ENCODE data around the gene CALD1. TPM values are rescaled to one million over a fixed set of nuclear protein-coding genes. Genes with fewer than 3 reads are reported as not detected.

CALD1 gene
- total and polyA plus RNA-seq, 9 donors: 79.3 to 209 (median 128) TPM

DNA sequence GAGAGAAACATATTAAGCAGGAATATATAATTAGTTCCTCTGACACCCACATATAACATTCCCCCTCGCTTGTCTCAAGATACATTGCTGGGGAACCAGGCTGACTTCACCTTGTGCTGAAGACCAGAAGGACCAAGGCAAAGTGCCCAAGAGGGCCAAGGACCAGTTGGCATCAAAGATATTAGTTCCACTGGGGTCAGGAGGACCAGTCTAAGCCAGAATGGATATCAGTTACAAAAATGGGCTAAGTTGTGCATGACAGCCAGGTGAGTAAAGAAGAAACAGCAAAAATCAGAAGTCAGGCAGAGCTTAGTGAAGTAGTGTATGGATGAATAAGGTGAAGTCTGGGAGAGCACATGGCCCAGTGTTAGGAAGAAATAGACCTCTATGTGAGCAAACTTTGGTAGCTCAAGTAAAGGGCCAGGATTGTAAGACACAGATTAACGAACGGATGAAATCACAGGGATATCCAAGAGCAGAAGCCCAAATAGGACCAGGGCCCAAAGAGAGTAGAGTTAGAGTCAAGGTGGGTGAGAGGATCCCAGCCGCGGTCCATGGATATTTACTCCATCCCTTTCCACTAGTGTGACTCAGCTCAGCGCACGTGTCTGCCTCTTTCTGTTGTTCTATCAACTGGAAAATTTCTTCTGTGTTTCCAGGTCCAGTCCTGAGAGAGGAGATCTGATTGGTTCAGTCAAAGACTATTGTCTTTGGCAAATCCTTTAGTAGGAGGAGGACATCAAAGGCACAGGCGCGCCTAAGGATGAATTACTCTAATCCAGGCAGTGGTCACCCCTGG, 5.0 kb downstream of the CALD1 start:
- peaks cover 2% of the 10 kb centered on the region for H3K4me1 ChIP-seq (ENCODE audit: control insufficient read depth, insufficient read depth, low read length)
- DNase-seq: no peak
- WGBS (ENCODE audit: insufficient coverage): 100% methylated on average over 2 of the region's 9 CpGs
- H3K4me3 ChIP-seq (ENCODE audit: low read length): no peak overlapping the region
- H3K36me3 ChIP-seq (ENCODE audit: control insufficient read depth, insufficient read depth, low read length): peaks cover 2% of the 10 kb centered on the region
- H3K9me3 ChIP-seq (replicated peaks; ENCODE audit: control insufficient read depth, low read depth, low read length): no peaks in the 10 kb centered on the region
- no peaks in the 10 kb centered on the region for H3K27me3 ChIP-seq (ENCODE audit: control insufficient read depth, insufficient read depth, low read length)
- H3K27ac ChIP-seq (ENCODE audit: low read length): no peak overlapping the region

GRCh38 chr7:134785842-134786241, 6.4 kb downstream of the CALD1 start:
- peaks cover 5% of the 10 kb centered on the region for H3K4me1 ChIP-seq (ENCODE audit: control insufficient read depth, insufficient read depth, low read length)
- no peak for DNase-seq
- peaks cover 2% of the 10 kb centered on the region for H3K36me3 ChIP-seq (ENCODE audit: control insufficient read depth, insufficient read depth, low read length)
- no peak overlapping the region for H3K27ac ChIP-seq (ENCODE audit: low read length)
- H3K9me3 ChIP-seq (replicated peaks; ENCODE audit: control insufficient read depth, low read depth, low read length): no peaks in the 10 kb centered on the region
- no peaks in the 10 kb centered on the region for H3K27me3 ChIP-seq (ENCODE audit: control insufficient read depth, insufficient read depth, low read length)
- no peak overlapping the region for H3K4me3 ChIP-seq (ENCODE audit: low read length)

GRCh38 chr7:134787064-134787463, 7.6 kb downstream of the CALD1 start:
- H3K36me3 ChIP-seq (ENCODE audit: control insufficient read depth, insufficient read depth, low read length): peaks cover 2% of the 10 kb centered on the region
- no peaks in the 10 kb centered on the region for H3K27me3 ChIP-seq (ENCODE audit: control insufficient read depth, insufficient read depth, low read length)
- no peak overlapping the region for H3K4me3 ChIP-seq (ENCODE audit: low read length)
- H3K9me3 ChIP-seq (replicated peaks; ENCODE audit: control insufficient read depth, low read depth, low read length): no peaks in the 10 kb centered on the region
- no peak overlapping the region for H3K27ac ChIP-seq (ENCODE audit: low read length)
- peak; percentile 35 for DNase-seq
- peaks cover 5% of the 10 kb centered on the region for H3K4me1 ChIP-seq (ENCODE audit: control insufficient read depth, insufficient read depth, low read length)
- WGBS (ENCODE audit: insufficient coverage): no CpG with 5 or more reads among the region's 2 CpGs

- no CpG with 5 or more reads among the region's 3 CpGs for WGBS (ENCODE audit: insufficient coverage)
- Histone ChIP-seq H3K9me3 (replicated peaks; ENCODE audit: control insufficient read depth, low read depth, low read length) (no peaks in the 10 kb centered on the region), H3K36me3 (ENCODE audit: control insufficient read depth, insufficient read depth, low read length) (peaks cover 2% of the 10 kb centered on the region), H3K27me3 (ENCODE audit: control insufficient read depth, insufficient read depth, low read length) (no peaks in the 10 kb centered on the region), H3K4me3 (ENCODE audit: low read length) (no peak overlapping the region), H3K4me1 (ENCODE audit: control insufficient read depth, insufficient read depth, low read length) (peaks cover 5% of the 10 kb centered on the region), H3K27ac (ENCODE audit: low read length) (no peak overlapping the region)
- no peak for DNase-seq
Observed at GRCh38 chr7:134787720-134788119, 8.3 kb downstream of the CALD1 start.

DNA sequence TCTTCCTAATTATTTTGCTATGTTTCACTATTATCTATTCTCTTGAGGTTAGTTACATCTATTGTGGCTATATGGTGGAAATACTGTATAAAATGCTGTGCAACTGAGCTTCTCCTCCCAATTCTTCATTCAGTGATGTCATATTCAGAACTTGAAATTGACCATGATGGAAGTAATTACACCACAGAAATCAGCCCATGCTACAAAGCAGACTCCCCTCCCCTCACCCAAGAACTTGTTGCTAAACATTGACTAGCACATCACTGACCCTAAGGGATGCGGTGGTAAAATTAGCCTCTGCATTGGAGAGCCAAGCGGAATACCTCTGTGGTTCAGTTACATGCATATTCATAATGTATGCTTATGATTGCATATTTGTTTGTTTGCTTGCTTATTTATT, 8.8 kb downstream of the CALD1 start:
- no peak overlapping the region for H3K4me3 ChIP-seq (ENCODE audit: low read length)
- no peaks in the 10 kb centered on the region for H3K27me3 ChIP-seq (ENCODE audit: control insufficient read depth, insufficient read depth, low read length)
- H3K9me3 ChIP-seq (replicated peaks; ENCODE audit: control insufficient read depth, low read depth, low read length): no peaks in the 10 kb centered on the region
- H3K27ac ChIP-seq (ENCODE audit: low read length): no peak overlapping the region
- H3K36me3 ChIP-seq (ENCODE audit: control insufficient read depth, insufficient read depth, low read length): peaks cover 2% of the 10 kb centered on the region
- DNase-seq: no peak
- peaks cover 5% of the 10 kb centered on the region for H3K4me1 ChIP-seq (ENCODE audit: control insufficient read depth, insufficient read depth, low read length)
- WGBS (ENCODE audit: insufficient coverage): no CpG with 5 or more reads among the region's 2 CpGs

DNA sequence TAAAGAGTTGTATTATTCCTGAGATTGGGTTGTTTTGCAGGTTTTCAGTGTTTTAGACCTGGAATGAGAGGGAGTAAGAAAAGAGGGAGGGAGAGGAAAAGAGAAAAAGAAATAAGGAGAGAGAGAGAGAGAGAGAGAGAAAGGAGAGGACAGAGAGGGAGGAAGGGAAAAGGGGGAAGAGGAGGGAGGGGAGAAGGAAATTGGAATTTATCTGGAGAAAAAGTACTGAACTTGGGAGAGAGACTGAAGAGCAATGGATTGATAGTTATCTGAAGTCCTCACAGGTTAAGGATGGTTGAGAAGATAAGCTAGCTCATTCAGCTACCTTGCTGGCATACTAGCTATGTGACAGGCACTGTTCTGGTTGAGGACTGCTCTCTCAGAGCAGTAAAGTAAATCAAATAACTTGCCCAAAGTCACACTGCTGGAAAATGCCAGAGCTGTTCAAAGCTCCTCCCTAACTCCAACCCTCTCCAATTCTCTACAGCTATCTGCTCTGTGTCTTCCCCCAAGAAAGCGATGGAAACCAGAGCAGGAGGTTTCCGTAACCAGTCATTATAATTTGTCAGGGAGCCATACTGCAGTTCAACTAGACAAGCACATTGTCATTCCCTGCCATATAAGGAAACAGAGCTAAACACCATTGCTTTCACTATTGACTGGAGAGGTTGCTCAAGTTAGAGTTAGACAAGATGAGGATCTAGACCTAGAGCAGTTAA, 10.7 kb downstream of the CALD1 start:
- Histone ChIP-seq H3K27ac (ENCODE audit: low read length) (peak overlapping the region; percentile 60), H3K27me3 (ENCODE audit: control insufficient read depth, insufficient read depth, low read length) (no peaks in the 10 kb centered on the region), H3K9me3 (replicated peaks; ENCODE audit: control insufficient read depth, low read depth, low read length) (no peaks in the 10 kb centered on the region), H3K4me1 (ENCODE audit: control insufficient read depth, insufficient read depth, low read length) (peaks cover 5% of the 10 kb centered on the region), H3K4me3 (ENCODE audit: low read length) (no peak overlapping the region), H3K36me3 (ENCODE audit: control insufficient read depth, insufficient read depth, low read length) (no peaks in the 10 kb centered on the region)
- DNase-seq: peak; percentile 66
- no CpG with 5 or more reads among the region's 2 CpGs for WGBS (ENCODE audit: insufficient coverage)

DNA sequence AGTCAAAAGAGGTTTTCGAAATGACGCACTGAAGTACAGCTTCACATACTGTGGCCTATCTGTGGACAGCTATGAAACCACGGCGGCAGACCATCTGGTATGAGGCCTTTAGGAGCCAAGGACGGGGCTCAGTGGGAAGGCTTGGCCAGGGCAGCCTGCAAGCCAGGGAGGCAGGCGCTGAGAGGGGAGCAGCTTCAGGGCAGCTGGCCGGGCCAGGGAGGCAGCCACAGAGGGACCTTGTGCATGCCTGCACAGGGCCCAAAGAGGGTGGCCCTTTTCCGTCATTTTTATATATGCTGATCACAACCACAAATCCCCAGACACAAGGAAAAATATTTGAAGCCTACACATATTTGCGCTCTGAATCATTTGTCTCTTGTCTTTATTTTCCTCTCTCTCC, 13.5 kb downstream of the CALD1 start:
- H3K27ac ChIP-seq (ENCODE audit: low read length): no peak overlapping the region
- 75% methylated on average over 9 of the region's 9 CpGs for WGBS (ENCODE audit: insufficient coverage)
- no peaks in the 10 kb centered on the region for H3K27me3 ChIP-seq (ENCODE audit: control insufficient read depth, insufficient read depth, low read length)
- DNase-seq: peak; percentile 57
- no peaks in the 10 kb centered on the region for H3K36me3 ChIP-seq (ENCODE audit: control insufficient read depth, insufficient read depth, low read length)
- peaks cover 3% of the 10 kb centered on the region for H3K4me1 ChIP-seq (ENCODE audit: control insufficient read depth, insufficient read depth, low read length)
- H3K4me3 ChIP-seq (ENCODE audit: low read length): no peak overlapping the region
- no peaks in the 10 kb centered on the region for H3K9me3 ChIP-seq (replicated peaks; ENCODE audit: control insufficient read depth, low read depth, low read length)

DNA sequence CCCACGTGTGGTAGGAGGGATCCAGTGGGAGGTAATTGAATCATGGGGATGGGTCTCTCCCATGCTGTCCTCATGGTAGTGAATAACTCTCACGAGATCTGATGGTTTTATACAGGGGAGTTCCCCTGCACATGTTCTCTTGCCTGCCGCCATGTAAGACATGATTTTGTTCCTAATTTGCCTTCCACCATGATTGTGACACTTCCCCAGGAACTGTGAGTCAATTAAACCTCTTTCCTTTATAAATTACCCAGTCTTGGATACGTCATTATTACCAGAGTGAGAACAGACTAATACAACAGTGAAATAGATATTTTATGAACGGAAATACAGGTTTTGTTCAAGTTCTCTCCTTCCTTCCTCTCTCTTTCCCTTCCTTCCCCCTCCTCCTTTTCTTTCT, 15.8 kb downstream of the CALD1 start:
- H3K27ac ChIP-seq (ENCODE audit: low read length): no peak overlapping the region
- no peaks in the 10 kb centered on the region for H3K27me3 ChIP-seq (ENCODE audit: control insufficient read depth, insufficient read depth, low read length)
- peaks cover under 1% of the 10 kb centered on the region for H3K4me1 ChIP-seq (ENCODE audit: control insufficient read depth, insufficient read depth, low read length)
- no peak overlapping the region for H3K4me3 ChIP-seq (ENCODE audit: low read length)
- WGBS (ENCODE audit: insufficient coverage): 100% methylated on average over 2 of the region's 5 CpGs
- no peak for DNase-seq
- no peaks in the 10 kb centered on the region for H3K36me3 ChIP-seq (ENCODE audit: control insufficient read depth, insufficient read depth, low read length)
- no peaks in the 10 kb centered on the region for H3K9me3 ChIP-seq (replicated peaks; ENCODE audit: control insufficient read depth, low read depth, low read length)

- DNase-seq: no peak
- no peaks in the 10 kb centered on the region for H3K36me3 ChIP-seq (ENCODE audit: control insufficient read depth, insufficient read depth, low read length)
- no peaks in the 10 kb centered on the region for H3K4me1 ChIP-seq (ENCODE audit: control insufficient read depth, insufficient read depth, low read length)
- H3K4me3 ChIP-seq (ENCODE audit: low read length): no peak overlapping the region
- 29% methylated on average over 1 of the region's 1 CpG for WGBS (ENCODE audit: insufficient coverage)
- H3K27ac ChIP-seq (ENCODE audit: low read length): no peak overlapping the region
- no peaks in the 10 kb centered on the region for H3K9me3 ChIP-seq (replicated peaks; ENCODE audit: control insufficient read depth, low read depth, low read length)
- H3K27me3 ChIP-seq (ENCODE audit: control insufficient read depth, insufficient read depth, low read length): no peaks in the 10 kb centered on the region
Observed at GRCh38 chr7:134798155-134798554, 18.7 kb downstream of the CALD1 start.

- WGBS (ENCODE audit: insufficient coverage): no CpG with 5 or more reads among the region's 5 CpGs
- Histone ChIP-seq H3K27ac (ENCODE audit: low read length) (no peak overlapping the region), H3K27me3 (ENCODE audit: control insufficient read depth, insufficient read depth, low read length) (no peaks in the 10 kb centered on the region), H3K9me3 (replicated peaks; ENCODE audit: control insufficient read depth, low read depth, low read length) (no peaks in the 10 kb centered on the region), H3K4me3 (ENCODE audit: low read length) (no peak overlapping the region), H3K36me3 (ENCODE audit: control insufficient read depth, insufficient read depth, low read length) (no peaks in the 10 kb centered on the region), H3K4me1 (ENCODE audit: control insufficient read depth, insufficient read depth, low read length) (no peaks in the 10 kb centered on the region)
- no peak for DNase-seq
Observed at GRCh38 chr7:134799377-134799776, 19.9 kb downstream of the CALD1 start.
